Ovary (tissue), 3 donors: ENCODE results near the gene BAHCC1.

Experiments used
- EP300 ChIP-seq: sonication (generic); formaldehyde crosslinking; IDR thresholded peaks from one replicate; pipeline ENCODE4 v1.6.1; 2017; ENCODE audit warnings: antibody characterized with exemption
- POLR2A ChIP-seq: fragments of 450-650 bp; IDR thresholded peaks from one replicate; pipeline ENCODE4 v1.6.1; 2017; ENCODE audit warnings: antibody characterized with exemption, mild to moderate bottlenecking, moderate library complexity
- TF ChIP-seq, protein P1 (sequence below), 3 donors: fragments of 450-650 bp in 2 of 3; fragments of 200-600 bp in 1 of 3; IDR thresholded peaks; one replicate each; pipeline versions ENCODE4 v1.5.1 to v1.8.0; 2016 to 2022; ENCODE audit warnings: antibody characterized with exemption in 3 of 3, mild to moderate bottlenecking in 1 of 3
- donor health status: DM: no; HTN: no; CAD: no.

DNA sequence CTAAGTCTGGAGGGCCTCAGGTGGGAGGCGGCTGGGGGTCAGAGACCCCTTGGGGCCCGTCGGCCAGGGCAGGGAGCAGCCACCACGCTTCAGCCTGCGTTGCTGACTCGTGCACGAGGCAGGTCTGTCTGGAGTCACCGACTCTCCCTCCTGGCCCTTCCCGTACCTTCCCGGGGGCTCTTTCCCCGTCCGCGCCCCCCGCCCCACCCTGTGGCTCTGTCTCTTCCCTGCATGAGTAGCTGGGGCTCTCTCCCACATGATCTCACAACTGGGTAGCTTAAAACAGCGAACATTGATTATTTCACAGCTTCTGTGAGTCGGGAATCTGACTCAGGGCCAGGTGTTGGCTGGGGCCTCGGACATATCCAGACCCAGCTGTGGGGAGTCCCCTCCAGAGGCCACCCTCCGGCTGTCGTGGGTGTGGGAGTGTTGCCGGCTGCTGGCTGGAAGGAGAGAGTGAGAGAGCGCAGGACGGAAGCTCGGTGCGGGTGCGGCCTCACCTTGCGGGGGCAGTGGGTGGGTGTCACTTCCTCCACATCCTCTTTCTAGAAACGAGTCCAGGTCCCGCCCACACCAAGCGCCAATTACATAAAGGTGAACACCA, 17.3 kb downstream of the BAHCC1 start:
- TF ChIP-seq POLR2A (no peak), EP300 (no peak)
- TF ChIP-seq, protein P1, sequence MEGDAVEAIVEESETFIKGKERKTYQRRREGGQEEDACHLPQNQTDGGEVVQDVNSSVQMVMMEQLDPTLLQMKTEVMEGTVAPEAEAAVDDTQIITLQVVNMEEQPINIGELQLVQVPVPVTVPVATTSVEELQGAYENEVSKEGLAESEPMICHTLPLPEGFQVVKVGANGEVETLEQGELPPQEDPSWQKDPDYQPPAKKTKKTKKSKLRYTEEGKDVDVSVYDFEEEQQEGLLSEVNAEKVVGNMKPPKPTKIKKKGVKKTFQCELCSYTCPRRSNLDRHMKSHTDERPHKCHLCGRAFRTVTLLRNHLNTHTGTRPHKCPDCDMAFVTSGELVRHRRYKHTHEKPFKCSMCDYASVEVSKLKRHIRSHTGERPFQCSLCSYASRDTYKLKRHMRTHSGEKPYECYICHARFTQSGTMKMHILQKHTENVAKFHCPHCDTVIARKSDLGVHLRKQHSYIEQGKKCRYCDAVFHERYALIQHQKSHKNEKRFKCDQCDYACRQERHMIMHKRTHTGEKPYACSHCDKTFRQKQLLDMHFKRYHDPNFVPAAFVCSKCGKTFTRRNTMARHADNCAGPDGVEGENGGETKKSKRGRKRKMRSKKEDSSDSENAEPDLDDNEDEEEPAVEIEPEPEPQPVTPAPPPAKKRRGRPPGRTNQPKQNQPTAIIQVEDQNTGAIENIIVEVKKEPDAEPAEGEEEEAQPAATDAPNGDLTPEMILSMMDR (IDR thresholded peaks at IDR 0.05): no peak
